NCI-H2081 treated with DMSO at 0.1 percent for 48 hours (cell line): Measurements from ENCODE around the gene TEAD1.

Experiments used
- DNase-seq: peaks from one replicate; lab custom pipeline; 2025; lab: John Stamatoyannopoulos, UW

TEAD1 gene

GRCh38 chr11:12944889-12945288 lies 270.7 kb downstream of the TEAD1 start:
- DNase-seq, result no peak

DNA sequence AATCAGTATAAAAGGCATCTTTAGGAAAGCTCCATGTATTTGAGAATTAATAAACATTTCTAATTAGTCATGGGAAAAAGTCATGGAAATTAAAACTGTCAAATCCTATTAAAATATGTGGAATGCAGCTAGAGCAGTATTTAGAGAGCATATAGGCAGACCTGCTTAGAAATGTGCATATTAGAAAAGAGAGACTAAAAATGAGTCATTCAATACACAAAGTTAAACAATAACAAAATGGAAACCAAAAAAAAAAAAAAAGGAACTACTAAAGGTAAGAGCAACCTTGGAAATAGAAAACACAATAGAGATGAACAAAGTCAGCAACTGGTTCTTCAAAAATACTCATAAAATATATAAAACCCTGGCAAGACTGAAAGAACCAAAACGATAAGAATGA lies 275.2 kb downstream of the TEAD1 start:
- DNase-seq, result no peak

DNA sequence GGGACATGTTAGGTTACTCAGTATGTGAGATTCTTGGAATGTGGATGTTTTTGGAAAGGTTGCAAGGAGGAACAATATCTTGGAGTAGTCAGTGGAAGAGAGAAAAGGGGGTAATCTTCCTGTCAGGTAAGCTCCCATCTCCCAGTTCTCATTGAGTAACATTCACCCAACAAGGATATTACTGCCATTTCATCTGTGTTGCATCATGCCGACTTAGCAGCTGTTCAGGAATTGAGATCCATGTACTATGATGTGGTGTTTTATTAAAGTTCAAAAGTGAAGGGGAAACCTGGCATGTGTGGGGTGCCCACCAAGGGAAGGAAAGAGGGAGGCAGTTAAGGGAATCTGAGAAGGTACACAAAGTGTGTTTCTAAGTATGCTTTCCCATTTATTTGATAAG lies 276.4 kb downstream of the TEAD1 start:
- no peak for DNase-seq

- DNase-seq, result no peak
Observed at GRCh38 chr11:12951376-12951775, 277.2 kb downstream of the TEAD1 start.

DNA sequence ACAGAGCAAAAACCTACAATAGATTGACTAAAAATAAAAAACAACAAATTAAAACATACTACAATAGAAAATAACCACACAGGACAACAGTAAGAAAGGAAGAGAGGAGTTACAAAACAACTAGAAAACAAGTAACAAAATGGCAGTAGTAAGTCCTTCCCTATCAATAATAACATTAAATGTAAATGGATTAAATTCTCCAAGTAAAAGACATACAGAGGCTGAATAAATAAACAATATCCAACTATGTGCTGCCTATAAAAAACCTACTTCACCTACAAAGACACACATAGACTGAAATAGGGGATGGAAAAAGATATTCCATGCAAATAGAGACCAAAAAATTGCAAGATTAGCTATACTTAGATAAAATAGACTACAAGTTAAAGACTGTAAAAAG lies 277.9 kb downstream of the TEAD1 start:
- DNase-seq, result no peak

GRCh38 chr11:12958986-12959385 lies 284.8 kb downstream of the TEAD1 start:
- DNase-seq, result no peak

- no peak for DNase-seq
Observed at GRCh38 chr11:12961615-12962014, 287.4 kb downstream of the TEAD1 start.

- no peak for DNase-seq
Observed at GRCh38 chr11:12962306-12962705, 288.1 kb downstream of the TEAD1 start.

GRCh38 chr11:12963051-12963450 lies 288.8 kb downstream of the TEAD1 start:
- DNase-seq, result no peak

- DNase-seq, result no peak
Observed at GRCh38 chr11:12963792-12964536, 289.7 kb downstream of the TEAD1 start.

DNA sequence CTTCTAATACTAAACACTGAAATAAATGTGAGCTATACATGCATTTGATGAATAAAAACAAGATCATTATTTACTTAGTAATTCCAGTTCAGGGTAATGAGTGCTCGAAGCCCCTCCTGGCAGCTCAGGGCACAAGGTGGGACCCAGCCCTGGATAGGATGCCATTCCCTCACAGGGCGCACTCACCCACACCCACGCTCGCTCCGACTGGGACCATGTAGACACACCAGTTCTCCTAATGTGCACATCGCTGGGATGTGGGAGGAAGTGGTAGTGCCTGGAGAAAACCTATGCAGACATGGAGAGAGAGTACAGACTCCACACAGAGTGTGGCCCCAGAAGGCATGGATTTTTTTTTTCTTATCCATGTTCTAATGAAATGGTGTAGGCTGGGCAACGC lies 290.4 kb downstream of the TEAD1 start:
- no peak for DNase-seq

- DNase-seq, result no peak
Observed at GRCh38 chr11:12966002-12966401, 291.8 kb downstream of the TEAD1 start.

DNA sequence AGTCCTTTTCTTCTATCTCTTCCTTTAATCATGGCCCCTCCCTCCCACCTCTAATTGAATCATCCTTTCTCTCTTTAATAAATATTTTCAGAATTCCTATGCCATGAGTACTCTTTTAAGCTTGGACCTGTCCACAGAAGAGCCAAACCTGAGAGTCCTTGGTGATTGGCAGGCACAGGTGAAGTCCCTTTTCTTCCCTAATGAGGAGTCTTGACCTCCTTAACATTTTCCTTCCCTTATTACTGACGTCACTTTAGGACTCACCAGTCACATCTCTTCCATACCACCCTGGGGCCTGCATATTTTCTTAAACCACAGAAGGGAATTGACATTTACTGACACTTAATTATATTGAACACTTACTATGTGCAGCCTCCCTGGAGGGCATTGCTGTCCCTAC lies 293.9 kb downstream of the TEAD1 start:
- DNase-seq, result no peak

GRCh38 chr11:12968826-12969225 lies 294.6 kb downstream of the TEAD1 start:
- no peak for DNase-seq

DNA sequence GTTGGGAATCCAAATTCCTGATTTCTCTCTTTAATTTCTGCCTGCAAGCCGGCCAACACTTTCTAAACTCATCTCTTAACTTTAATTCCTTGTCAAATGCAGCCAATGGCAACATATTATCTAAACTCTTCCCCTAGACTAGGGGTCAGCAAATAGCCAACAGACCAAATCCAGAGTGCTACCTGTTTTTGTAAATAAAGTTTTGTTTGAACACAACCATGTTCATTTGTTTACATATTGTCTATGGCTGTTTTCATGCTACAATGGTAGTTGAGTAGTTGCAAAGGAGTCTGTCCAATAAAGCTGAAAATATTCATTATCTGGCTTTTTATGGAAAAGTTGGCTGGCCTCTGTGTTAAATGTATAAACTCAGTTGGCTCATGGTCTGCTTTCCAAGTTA lies 297.7 kb downstream of the TEAD1 start:
- no peak for DNase-seq

DNA sequence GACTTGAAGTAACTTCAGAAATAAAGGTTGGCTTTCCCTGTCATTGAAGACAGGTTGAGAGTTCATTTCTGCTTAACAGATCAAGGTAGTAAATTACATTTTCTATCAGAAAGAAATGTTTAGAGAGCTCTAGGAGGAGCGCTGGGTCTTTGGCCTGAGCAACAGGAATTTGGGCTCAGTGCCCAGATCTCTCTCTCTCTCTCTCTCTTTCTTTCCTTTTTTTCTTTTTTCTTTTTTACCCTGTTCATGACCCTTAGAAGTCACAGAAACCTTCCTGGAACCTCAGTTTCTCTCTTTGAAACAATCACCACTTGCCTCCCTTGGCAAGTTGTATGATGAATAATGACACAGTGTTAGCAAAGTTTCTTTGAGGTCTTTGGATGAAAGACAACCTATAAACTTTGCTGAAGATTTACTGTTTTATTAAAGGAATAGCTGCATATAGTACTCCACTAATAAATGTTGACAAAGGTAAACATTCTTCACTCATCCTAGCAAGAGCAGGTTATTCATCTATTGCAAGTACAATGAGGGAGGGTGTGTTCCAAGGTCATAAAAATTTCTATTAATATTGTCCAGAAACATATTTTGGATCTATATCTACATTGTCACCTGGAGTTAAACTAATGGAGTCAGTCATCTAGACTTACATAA lies 299.4 kb downstream of the TEAD1 start:
- no peak for DNase-seq

- no peak for DNase-seq
Observed at GRCh38 chr11:12975195-12975594, 301.0 kb downstream of the TEAD1 start.

GRCh38 chr11:12979928-12980689 lies 305.9 kb downstream of the TEAD1 start:
- peak; percentile 51 for DNase-seq

DNA sequence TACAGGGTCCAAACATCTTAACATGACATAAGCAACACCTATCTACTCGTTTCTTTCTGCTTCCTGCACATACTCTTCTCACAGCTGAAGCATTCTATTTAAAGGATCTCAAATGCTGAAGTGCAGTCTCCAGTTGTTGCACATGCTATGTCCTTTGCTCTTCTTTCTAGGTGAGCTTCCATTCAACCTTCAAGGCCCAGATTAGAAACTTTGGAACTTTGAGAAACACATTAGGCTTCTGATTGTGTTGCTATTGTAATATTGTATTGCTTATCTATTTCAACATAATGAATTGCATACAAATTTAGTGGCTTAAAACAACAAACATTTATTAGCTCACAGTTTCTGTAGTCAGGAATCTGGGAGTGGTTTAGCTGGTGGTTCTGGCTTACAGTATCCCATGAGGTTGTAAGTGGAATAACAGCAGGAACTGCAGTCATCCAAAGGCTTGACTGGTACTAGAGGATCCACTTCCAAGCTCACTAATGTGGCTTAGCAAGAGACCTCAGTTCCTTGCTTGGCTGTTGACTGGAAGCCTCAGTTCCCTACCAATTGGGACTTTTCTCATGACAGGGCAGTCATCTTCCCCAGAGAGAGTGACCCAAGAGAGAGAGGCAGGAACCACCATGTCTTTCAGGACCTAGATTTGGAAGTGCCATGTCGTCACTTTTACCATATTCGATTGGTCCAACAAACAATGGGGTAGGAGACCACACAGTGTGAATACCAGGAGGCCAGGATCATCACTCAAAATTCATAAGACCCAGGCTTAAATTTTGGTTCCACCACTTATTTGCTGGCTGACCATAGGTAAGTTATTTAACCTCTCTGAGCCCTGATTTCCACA lies 307.7 kb downstream of the TEAD1 start:
- DNase-seq, result no peak

DNA sequence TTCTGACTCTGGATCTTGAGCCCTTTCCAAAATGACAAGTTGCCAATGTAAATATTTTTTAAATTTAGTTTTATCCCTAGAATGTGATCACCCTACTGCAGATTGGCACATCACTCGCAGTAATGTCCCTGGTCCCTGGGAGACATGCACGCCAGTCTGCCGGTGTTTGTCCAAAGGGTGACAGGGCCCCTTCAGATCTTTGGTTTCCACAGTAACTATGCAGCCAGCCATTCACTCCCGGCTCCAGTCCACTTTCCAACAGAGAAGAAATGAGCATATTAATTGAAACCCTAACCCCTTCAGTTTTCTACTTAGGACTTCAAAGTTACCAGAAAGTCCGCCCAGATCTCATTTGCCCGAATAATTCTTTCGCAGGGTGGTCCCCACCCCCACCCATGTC lies 309.1 kb downstream of the TEAD1 start:
- DNase-seq, result no peak

- no peak for DNase-seq
Observed at GRCh38 chr11:12986194-12986898, 312.1 kb downstream of the TEAD1 start.
